CD4-positive, alpha-beta T cell (primary cell): ENCODE measurements around the gene MAN1A1. TPM values are rescaled to one million over a fixed set of nuclear protein-coding genes. Genes with fewer than 3 reads are reported as not detected.

Source experiments
- ATAC-seq: fragments of 200-7000 bp; cut with Tn5 transposase; one replicate; pipeline ENCODE4 v1.10.0; 2022; ENCODE audit warnings: mild to moderate bottlenecking; ENCODE audit not compliant: poor library complexity
- CTCF ChIA-PET: fragments of 350-600 bp; sonication (Branson Sonifier 250); formaldehyde crosslinking; loops from one replicate; lab custom pipeline; 2021; ENCODE audit warnings: antibody characterized with exemption, inconsistent platforms; lab: Charles Lee
- POLR2A ChIA-PET: fragments of 350-600 bp; sonication (Branson Sonifier 250); formaldehyde crosslinking; loops from one replicate; lab custom pipeline; 2021; ENCODE audit warnings: antibody characterized with exemption, inconsistent platforms; lab: Charles Lee
- DNase-seq, 14 experiments: peaks; one replicate each; pipeline ENCODE4 v3.0.0-alpha.2; 2013 to 2020; ENCODE audit warnings: mixed read lengths in 2 of 14
- H3K27ac ChIP-seq, 2 donors: one replicate each; pipeline versions ENCODE4 v1.5.1 to v1.7.0; 2013; ENCODE audit warnings: low read length in 2 of 2, low read depth in 1 of 2, mild to moderate bottlenecking in 1 of 2
- H3K27me3 ChIP-seq, 2 experiments: 1 replicate in 1 of 2; 2 replicates in 1 of 2; pipeline versions ENCODE4 v1.6.1 to v1.7.0; 2013; ENCODE audit warnings: low read length in 2 of 2, control low read depth in 1 of 2, mild to moderate bottlenecking in 1 of 2, moderate library complexity in 1 of 2; ENCODE audit not compliant: insufficient read depth in 2 of 2, control insufficient read depth in 1 of 2
- H3K36me3 ChIP-seq: one replicate; pipeline ENCODE4 v1.6.1; 2013; ENCODE audit warnings: low read length, control low read depth; ENCODE audit not compliant: insufficient read depth
- H3K4me1 ChIP-seq: one replicate; pipeline ENCODE4 v1.6.1; 2013; ENCODE audit warnings: low read length, control low read depth; ENCODE audit not compliant: insufficient read depth
- H3K4me3 ChIP-seq: one replicate; pipeline ENCODE4 v1.5.1; 2013; ENCODE audit warnings: mild to moderate bottlenecking, low read length, moderate library complexity
- H3K9me3 ChIP-seq, 2 experiments: 1 replicate in 1 of 2; 2 replicates in 1 of 2; pipeline versions ENCODE4 v1.6.1 to v1.7.0; 2013; ENCODE audit warnings: low read length in 2 of 2, mild to moderate bottlenecking in 2 of 2, control low read depth in 1 of 2, moderate library complexity in 1 of 2; ENCODE audit not compliant: control insufficient read depth in 1 of 2, insufficient read depth in 1 of 2
- H3K27ac Mint-ChIP-seq: one replicate; pipeline ENCODE4 v1.8.0; 2020; ENCODE audit warnings: mixed read lengths
- H3K27me3 Mint-ChIP-seq: one replicate; pipeline ENCODE4 v1.8.0; 2021; ENCODE audit warnings: mixed read lengths
- H3K36me3 Mint-ChIP-seq: one replicate; pipeline ENCODE4 v1.8.0; 2021; ENCODE audit warnings: low read depth, mixed read lengths
- H3K4me1 Mint-ChIP-seq: one replicate; pipeline ENCODE4 v1.8.0; 2021; ENCODE audit warnings: low read depth, mixed read lengths
- H3K4me3 Mint-ChIP-seq: one replicate; pipeline ENCODE4 v1.8.0; 2020; ENCODE audit warnings: mild to moderate bottlenecking, mixed read lengths
- H3K9me3 Mint-ChIP-seq: one replicate; pipeline ENCODE4 v1.8.0; 2020; ENCODE audit warnings: mixed read lengths
- intact Hi-C, 2 experiments: fragments of 100-400 bp; cut with DNase I in 1 of 2; cut with micrococcal nuclease in 1 of 2; formaldehyde crosslinking; loops; one replicate each; pipeline versions ENCODE4 v1.15.1 to v1.9.0; 2023 to 2025; cut with DNase I, micrococcal nuclease
- total RNA-seq, 174 experiments: library from RNA in 2 of 174; stranded (reverse) in 2 of 174; gene quantifications; one replicate each; pipeline ENCODE4 v1.2.3 and lab custom pipeline; 2021 to 2026
- TF ChIP-seq, protein P1 (sequence below): fragments of 200-600 bp; IDR thresholded peaks from one replicate; pipeline ENCODE4 v1.8.0; 2022; ENCODE audit warnings: antibody characterized with exemption, mild to moderate bottlenecking

The MAN1A1 gene
- total RNA-seq, 2 experiments from 2014 or later = 4.5 to 4.9 TPM

DNA sequence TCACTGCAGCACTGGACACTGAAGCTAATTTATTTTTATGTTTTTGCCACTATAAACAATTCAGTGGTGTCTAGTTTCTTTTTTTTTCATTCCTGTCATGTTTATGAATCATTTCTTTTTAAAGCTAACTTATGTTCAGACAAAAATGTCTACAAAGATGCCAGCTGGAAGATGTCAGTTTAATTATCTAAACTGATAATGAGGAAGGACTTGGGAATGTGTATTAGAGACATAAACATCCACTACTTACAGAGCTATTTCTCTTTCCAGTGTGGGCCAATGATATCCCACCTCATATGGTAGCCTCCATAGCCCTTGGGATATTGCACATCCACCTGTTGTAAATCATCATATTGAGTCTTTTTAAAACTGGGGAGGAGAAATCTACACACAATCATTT, 139.0 kb downstream of the MAN1A1 start:
- no peak overlapping the region for H3K4me3 Mint-ChIP-seq
- POLR2A ChIA-PET = no interaction called here
- H3K27me3 ChIP-seq = no peaks in the 10 kb centered on the region
- H3K4me1 ChIP-seq = no peaks in the 10 kb centered on the region
- H3K9me3 Mint-ChIP-seq = no peaks in the 10 kb centered on the region
- no peaks in the 10 kb centered on the region for H3K27me3 Mint-ChIP-seq
- intact Hi-C loops = no loop called here
- no peak overlapping the region for H3K4me3 ChIP-seq
- ATAC-seq (no peak), DNase-seq (no peak)
- CTCF ChIA-PET = no interaction called here
- no peaks in the 10 kb centered on the region for H3K36me3 ChIP-seq
- H3K9me3 ChIP-seq = no peaks in the 10 kb centered on the region
- peaks cover 7% of the 10 kb centered on the region for H3K4me1 Mint-ChIP-seq
- no peak overlapping the region for H3K27ac ChIP-seq
- TF ChIP-seq, protein P1, sequence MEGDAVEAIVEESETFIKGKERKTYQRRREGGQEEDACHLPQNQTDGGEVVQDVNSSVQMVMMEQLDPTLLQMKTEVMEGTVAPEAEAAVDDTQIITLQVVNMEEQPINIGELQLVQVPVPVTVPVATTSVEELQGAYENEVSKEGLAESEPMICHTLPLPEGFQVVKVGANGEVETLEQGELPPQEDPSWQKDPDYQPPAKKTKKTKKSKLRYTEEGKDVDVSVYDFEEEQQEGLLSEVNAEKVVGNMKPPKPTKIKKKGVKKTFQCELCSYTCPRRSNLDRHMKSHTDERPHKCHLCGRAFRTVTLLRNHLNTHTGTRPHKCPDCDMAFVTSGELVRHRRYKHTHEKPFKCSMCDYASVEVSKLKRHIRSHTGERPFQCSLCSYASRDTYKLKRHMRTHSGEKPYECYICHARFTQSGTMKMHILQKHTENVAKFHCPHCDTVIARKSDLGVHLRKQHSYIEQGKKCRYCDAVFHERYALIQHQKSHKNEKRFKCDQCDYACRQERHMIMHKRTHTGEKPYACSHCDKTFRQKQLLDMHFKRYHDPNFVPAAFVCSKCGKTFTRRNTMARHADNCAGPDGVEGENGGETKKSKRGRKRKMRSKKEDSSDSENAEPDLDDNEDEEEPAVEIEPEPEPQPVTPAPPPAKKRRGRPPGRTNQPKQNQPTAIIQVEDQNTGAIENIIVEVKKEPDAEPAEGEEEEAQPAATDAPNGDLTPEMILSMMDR = no peak
- H3K36me3 Mint-ChIP-seq = no peaks in the 10 kb centered on the region
- no peak overlapping the region for H3K27ac Mint-ChIP-seq

DNA sequence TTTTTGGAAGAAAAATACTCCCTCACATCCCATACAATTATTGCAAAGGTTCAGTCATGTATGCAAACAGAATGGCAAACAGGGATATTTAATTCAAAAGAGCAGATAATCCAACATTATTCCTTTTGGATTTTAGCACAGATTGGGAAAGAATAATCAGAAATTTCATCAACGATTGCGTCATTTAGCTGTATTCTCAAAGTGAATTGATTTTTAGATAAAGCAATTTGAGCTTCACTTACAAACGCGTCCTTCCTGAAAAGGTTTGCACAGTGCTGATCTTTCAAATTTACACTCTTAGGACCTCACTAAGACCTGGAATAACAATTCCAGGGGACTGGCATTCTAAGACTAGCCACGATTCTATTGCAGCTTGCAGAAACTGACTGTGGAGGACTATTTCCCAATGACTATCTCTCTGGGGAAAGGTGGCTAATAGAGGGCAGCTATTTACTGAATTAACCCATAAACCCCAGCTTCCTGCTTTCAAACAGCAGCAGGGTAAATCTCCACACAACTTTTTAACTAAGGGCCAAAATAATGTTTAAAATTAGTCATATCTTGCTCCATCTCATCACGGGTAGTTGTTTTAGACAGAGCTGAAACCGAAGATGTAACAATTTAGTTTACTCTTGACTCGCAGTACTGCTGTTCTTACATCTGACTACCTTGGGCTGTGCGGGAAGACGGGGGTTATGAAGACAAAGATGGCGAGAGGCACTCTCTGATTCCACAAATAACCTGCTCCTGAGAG, 139.9 kb downstream of the MAN1A1 start:
- no peak for DNase-seq
- Mint-ChIP-seq H3K27ac (no peak overlapping the region), H3K27me3 (no peaks in the 10 kb centered on the region)

DNA sequence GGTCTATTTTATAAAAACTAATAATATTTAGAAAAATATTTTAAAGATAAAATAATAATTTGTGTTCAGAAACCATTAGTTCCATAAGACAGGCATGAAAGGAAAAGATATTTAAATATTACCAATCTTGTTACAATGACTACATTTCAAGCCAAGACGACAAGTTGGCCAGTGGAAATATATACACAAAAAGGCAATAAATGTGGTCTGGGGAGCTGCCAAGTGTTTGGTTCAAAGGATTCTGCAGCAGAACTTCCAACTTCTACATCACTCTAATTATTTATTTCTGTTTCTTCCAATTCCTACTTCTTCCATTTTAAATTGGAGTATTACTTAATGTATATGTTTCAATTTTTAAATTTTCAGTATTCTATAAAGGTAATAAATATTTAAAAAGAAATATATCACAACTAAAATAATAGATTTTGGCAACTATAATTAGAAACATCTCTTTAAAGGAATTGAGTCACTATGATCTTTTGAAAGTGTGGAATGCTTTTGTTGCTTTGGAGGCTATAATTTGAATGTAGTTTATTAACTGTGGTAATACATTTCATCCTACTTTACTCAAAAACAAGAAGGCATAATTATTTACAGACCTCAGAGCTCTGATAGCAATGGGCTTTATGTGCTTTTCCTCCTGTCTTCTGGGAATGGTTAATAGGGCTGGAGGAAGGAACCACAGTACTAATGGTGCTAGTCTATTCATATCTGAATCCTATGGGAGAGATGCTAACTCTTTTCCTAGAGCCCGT, 141.4 kb downstream of the MAN1A1 start:
- no peaks in the 10 kb centered on the region for H3K27me3 Mint-ChIP-seq
- Histone ChIP-seq H3K4me1 (no peaks in the 10 kb centered on the region), H3K9me3 (no peaks in the 10 kb centered on the region), H3K27ac (no peak overlapping the region), H3K36me3 (peaks cover 5% of the 10 kb centered on the region), H3K27me3 (no peaks in the 10 kb centered on the region), H3K4me3 (no peak overlapping the region)
- intact Hi-C loops = no loop called here
- POLR2A ChIA-PET = no interaction called here
- H3K36me3 Mint-ChIP-seq = peaks cover 10% of the 10 kb centered on the region
- H3K4me1 Mint-ChIP-seq = peaks cover 7% of the 10 kb centered on the region
- TF ChIP-seq, protein P1 = no peak
- ATAC-seq (no peak), DNase-seq (no peak)
- CTCF ChIA-PET = no interaction called here
- no peak overlapping the region for H3K4me3 Mint-ChIP-seq
- H3K27ac Mint-ChIP-seq = no peak overlapping the region
- H3K9me3 Mint-ChIP-seq = no peaks in the 10 kb centered on the region

More for the DNA sequence above, 139.9 kb downstream of the MAN1A1 start:
- H3K9me3 ChIP-seq = no peaks in the 10 kb centered on the region
- no peaks in the 10 kb centered on the region for H3K4me1 ChIP-seq
- TF ChIP-seq, protein P1 = no peak
- no peak overlapping the region for H3K27ac ChIP-seq
- intact Hi-C loops = no loop called here
- POLR2A ChIA-PET = no interaction called here
- no peaks in the 10 kb centered on the region for H3K9me3 Mint-ChIP-seq
- H3K36me3 ChIP-seq = no peaks in the 10 kb centered on the region
- H3K27me3 ChIP-seq = no peaks in the 10 kb centered on the region
- peaks cover 7% of the 10 kb centered on the region for H3K4me1 Mint-ChIP-seq
- H3K4me3 Mint-ChIP-seq = no peak overlapping the region
- no peak for ATAC-seq
- no peak overlapping the region for H3K4me3 ChIP-seq
- CTCF ChIA-PET = interaction anchor here (0.6 kb wide), 1 partner anchor 22 kb away, joined by 3 read pairs; no protein-coding TSS in a partner anchor
- H3K36me3 Mint-ChIP-seq = no peaks in the 10 kb centered on the region
